ENCODE results near the gene TEX19. TPM values are rescaled to one million over a fixed set of nuclear protein-coding genes. Genes with fewer than 3 reads are reported as not detected.
"Not testable (repeated sequence)": the region's sequence is repeated elsewhere in the genome, so short reads cannot be mapped to it uniquely, and the experiment has no call there.

TEX19 gene
- total and polyA plus RNA-seq, 4 donors = 0.03 TPM; not detected in 3

DNA sequence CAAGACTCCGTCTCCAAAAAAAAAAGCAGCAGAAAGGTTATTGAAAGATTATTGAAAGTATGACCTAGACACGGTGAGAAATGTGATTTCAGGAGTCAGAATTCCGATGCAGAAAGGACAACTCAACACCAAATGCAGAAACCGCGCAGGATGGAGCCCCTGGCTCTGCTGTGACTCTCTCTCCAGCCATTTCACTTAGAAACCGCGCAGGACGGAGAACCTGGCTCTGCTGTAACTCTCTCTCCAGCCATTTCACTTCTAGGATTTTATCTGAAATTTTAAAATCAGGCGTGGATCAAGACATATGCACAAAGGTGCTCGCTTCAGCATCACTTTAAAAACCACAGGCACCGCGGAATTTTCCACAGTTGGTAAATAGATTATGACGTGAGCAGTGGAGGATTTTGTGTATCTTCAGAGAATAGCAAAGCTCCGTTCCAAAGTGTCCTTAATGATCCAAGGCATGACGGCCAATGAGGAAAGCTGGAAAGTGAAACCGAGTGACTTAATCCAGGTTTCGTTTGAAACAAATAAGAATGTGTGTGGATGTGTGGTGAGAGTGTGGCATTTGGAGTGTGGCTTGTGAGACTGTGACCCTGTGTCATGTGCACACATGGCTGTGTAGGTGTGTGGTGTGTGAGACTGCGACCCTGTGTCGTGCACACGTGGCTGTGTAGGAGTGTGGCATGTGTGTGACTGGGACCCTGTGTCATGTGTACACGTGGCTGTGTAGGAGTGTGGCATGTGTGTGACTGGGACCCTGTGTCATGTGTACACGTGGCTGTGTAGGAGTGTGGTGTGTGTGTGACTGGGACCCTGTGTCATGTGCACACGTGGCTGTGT, 22.0 kb downstream of the TEX19 start:
- TF ChIP-seq, protein P1, sequence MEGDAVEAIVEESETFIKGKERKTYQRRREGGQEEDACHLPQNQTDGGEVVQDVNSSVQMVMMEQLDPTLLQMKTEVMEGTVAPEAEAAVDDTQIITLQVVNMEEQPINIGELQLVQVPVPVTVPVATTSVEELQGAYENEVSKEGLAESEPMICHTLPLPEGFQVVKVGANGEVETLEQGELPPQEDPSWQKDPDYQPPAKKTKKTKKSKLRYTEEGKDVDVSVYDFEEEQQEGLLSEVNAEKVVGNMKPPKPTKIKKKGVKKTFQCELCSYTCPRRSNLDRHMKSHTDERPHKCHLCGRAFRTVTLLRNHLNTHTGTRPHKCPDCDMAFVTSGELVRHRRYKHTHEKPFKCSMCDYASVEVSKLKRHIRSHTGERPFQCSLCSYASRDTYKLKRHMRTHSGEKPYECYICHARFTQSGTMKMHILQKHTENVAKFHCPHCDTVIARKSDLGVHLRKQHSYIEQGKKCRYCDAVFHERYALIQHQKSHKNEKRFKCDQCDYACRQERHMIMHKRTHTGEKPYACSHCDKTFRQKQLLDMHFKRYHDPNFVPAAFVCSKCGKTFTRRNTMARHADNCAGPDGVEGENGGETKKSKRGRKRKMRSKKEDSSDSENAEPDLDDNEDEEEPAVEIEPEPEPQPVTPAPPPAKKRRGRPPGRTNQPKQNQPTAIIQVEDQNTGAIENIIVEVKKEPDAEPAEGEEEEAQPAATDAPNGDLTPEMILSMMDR (IDR thresholded peaks at IDR 0.05; ENCODE audit: control extremely low read depth, extremely low read depth) = no peak
- H3K4me3 ChIP-seq = no peak overlapping the region
- H3K36me3 ChIP-seq (ENCODE audit: control insufficient read depth in 4 of 4, insufficient read depth in 4 of 4, low read length in 4 of 4) = no peaks in the 10 kb centered on the region
- no peak overlapping the region for H3K27ac ChIP-seq (ENCODE audit: low read depth in 1 of 2, low read length in 1 of 2)
- WGBS, 2 donors = 60 to 75% methylated on average over 23 of the region's 23 CpGs
- H3K4me1 ChIP-seq (ENCODE audit: control insufficient read depth in 5 of 5, insufficient read depth in 5 of 5, low read length in 5 of 5) = peaks cover 0 to 9% (median 2%) of the 10 kb centered on the region in 5 donors
- peak in 1 of 3 donors; percentile 20 for DNase-seq
- no peak for ATAC-seq (ENCODE audit: insufficient read depth, low FRiP score)
- no peak overlapping the region for H3K9ac ChIP-seq (ENCODE audit: insufficient read depth in 1 of 2, low read length in 2 of 2)
- no peaks in the 10 kb centered on the region for H3K9me3 ChIP-seq (ENCODE audit: control insufficient read depth in 4 of 4, insufficient read depth in 3 of 4, low read length in 3 of 4)
- H3K27me3 ChIP-seq (ENCODE audit: control insufficient read depth in 3 of 3, insufficient read depth in 3 of 3, low read length in 2 of 3) = peaks cover 14 to 26% (median 15%) of the 10 kb centered on the region in 3 donors

DNA sequence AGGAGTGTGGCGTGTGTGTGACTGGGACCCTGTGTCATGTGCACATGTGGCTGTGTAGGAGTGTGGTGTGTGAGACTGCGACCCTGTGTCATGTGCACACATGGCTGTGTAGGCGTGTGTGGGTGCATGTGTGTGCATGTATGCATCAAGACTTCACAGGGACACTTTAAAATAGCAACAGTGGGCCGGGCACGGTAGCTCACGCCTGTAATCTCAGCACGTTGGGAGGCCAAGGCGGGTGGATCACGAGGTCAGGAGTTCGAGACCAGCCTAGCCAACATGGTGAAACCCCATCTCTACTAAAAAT, 22.6 kb downstream of the TEX19 start:
- H3K9ac ChIP-seq (ENCODE audit: insufficient read depth in 1 of 2, low read length in 2 of 2); H3K9me3 ChIP-seq (ENCODE audit: control insufficient read depth in 4 of 4, insufficient read depth in 3 of 4, low read length in 3 of 4); ATAC-seq (ENCODE audit: insufficient read depth, low FRiP score); H3K4me3 ChIP-seq; DNase-seq; H3K36me3 ChIP-seq (ENCODE audit: control insufficient read depth in 4 of 4, insufficient read depth in 4 of 4, low read length in 4 of 4); H3K27ac ChIP-seq (ENCODE audit: low read depth in 1 of 2, low read length in 1 of 2): not testable (repeated sequence)
- 77 to 84% methylated on average over 10 of the region's 10 CpGs for WGBS, 2 donors
- Histone ChIP-seq H3K27me3 (ENCODE audit: control insufficient read depth in 3 of 3, insufficient read depth in 3 of 3, low read length in 2 of 3) (peaks cover 11 to 22% (median 14%) of the 10 kb centered on the region in 3 donors), H3K4me1 (ENCODE audit: control insufficient read depth in 5 of 5, insufficient read depth in 5 of 5, low read length in 5 of 5) (peaks cover 0 to 13% (median 4%) of the 10 kb centered on the region in 5 donors)

DNA sequence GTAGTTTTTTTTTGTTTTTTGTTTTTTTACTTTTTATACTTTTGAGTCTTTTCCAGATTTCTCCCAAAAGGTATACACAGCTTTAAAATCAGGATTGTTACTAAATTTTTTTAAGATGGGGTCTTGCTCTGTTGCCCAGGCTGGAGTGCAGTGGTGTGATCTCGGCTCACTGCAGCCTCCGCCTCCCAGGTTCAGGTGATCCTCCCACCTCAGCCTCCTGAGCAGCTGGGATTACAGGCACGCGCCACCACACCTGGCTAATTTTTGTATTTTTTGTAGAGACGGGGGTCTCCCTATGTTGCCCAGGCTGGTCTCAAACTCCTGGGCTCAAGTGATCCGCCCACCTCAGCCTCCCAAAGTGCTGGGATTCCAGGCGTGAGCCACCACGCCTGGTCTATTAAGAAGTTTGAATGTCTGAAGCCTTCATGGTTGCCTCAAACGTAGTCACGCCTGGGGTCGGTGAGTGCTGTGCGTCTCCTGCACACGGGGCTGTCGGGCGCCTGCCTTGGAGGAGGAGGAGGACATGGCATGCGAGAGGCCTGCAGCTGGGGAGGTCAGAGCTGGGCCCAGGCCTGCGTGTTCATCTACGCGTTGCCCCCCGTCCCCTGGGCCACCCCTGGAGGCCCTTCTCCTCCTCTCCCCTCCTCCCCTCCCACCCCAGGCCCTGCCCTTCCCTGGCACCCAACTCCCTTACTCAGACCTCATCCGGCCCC, 23.3 kb downstream of the TEX19 start:
- Histone ChIP-seq H3K4me1 (ENCODE audit: control insufficient read depth in 5 of 5, insufficient read depth in 5 of 5, low read length in 5 of 5) (peaks cover 0 to 20% (median 5%) of the 10 kb centered on the region in 5 donors), H3K27me3 (ENCODE audit: control insufficient read depth in 3 of 3, insufficient read depth in 3 of 3, low read length in 2 of 3) (peaks cover 11 to 22% (median 14%) of the 10 kb centered on the region in 3 donors)
- DNase-seq; ATAC-seq (ENCODE audit: insufficient read depth, low FRiP score); H3K9me3 ChIP-seq (ENCODE audit: control insufficient read depth in 4 of 4, insufficient read depth in 3 of 4, low read length in 3 of 4); H3K9ac ChIP-seq (ENCODE audit: insufficient read depth in 1 of 2, low read length in 2 of 2); H3K4me3 ChIP-seq; H3K27ac ChIP-seq (ENCODE audit: low read depth in 1 of 2, low read length in 1 of 2); H3K36me3 ChIP-seq (ENCODE audit: control insufficient read depth in 4 of 4, insufficient read depth in 4 of 4, low read length in 4 of 4): not testable (repeated sequence)
- 85% methylated on average over 19 to 21 of the region's 21 CpGs for WGBS, 2 donors

DNA sequence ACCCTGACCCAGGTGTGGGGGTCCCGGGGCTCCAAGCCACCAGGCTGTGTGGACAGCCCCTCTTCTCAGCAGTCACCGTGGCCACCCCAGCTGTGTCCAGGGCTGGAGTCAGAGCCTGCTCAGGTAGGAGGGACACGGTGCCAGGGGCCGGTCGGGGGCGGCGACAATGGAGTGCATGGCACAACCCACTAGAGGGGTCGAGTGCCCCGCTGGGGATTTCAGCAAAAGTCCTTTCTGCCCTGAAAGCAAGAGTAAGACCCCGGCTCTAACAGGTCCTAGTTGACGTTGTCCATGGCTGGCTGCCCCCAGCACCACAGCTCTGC, 23.8 kb downstream of the TEX19 start:
- H3K27me3 ChIP-seq (ENCODE audit: control insufficient read depth in 3 of 3, insufficient read depth in 3 of 3, low read length in 2 of 3) = peaks cover 10 to 22% (median 14%) of the 10 kb centered on the region in 3 donors
- no peaks in the 10 kb centered on the region for H3K36me3 ChIP-seq (ENCODE audit: control insufficient read depth in 4 of 4, insufficient read depth in 4 of 4, low read length in 4 of 4)
- ATAC-seq (ENCODE audit: insufficient read depth, low FRiP score) = no peak

More for the DNA sequence above, 23.8 kb downstream of the TEX19 start:
- Histone ChIP-seq H3K4me1 (ENCODE audit: control insufficient read depth in 5 of 5, insufficient read depth in 5 of 5, low read length in 5 of 5) (peaks cover 0 to 23% (median 5%) of the 10 kb centered on the region in 5 donors), H3K9me3 (ENCODE audit: control insufficient read depth in 4 of 4, insufficient read depth in 3 of 4, low read length in 3 of 4) (no peaks in the 10 kb centered on the region), H3K27ac (ENCODE audit: low read depth in 1 of 2, low read length in 1 of 2) (no peak overlapping the region), H3K4me3 (no peak overlapping the region), H3K9ac (ENCODE audit: insufficient read depth in 1 of 2, low read length in 2 of 2) (no peak overlapping the region)
- 73 to 86% methylated on average over 11 of the region's 11 CpGs for WGBS, 2 donors
- DNase-seq = no peak
- TF ChIP-seq, protein P1 (IDR thresholded peaks at IDR 0.05; ENCODE audit: control extremely low read depth, extremely low read depth) = no peak

All from lung (tissue), 12 donors.